Duodenal mucosa (tissue), 2 donors: ENCODE data around the gene NBPF20.
"Not testable (repeated sequence)": the region's sequence is repeated elsewhere in the genome, so short reads cannot be mapped to it uniquely, and the experiment has no call there.

Experiments used
- H3K27ac ChIP-seq: one replicate; pipeline ENCODE4 v1.7.0; 2013; ENCODE audit warnings: low read depth, low read length
- H3K27me3 ChIP-seq, 2 donors: one replicate each; pipeline ENCODE4 v1.7.0; 2013; ENCODE audit warnings: low read length in 2 of 2, control low read depth in 1 of 2; ENCODE audit not compliant: insufficient read depth in 2 of 2, control insufficient read depth in 1 of 2
- H3K36me3 ChIP-seq, 2 donors: one replicate each; pipeline ENCODE4 v1.7.0; 2013; ENCODE audit warnings: low read length in 2 of 2, control low read depth in 1 of 2; ENCODE audit not compliant: insufficient read depth in 2 of 2, control insufficient read depth in 1 of 2
- H3K4me1 ChIP-seq, 2 donors: one replicate each; pipeline ENCODE4 v1.7.0; 2013; ENCODE audit warnings: low read length in 2 of 2, control low read depth in 1 of 2; ENCODE audit not compliant: insufficient read depth in 2 of 2, control insufficient read depth in 1 of 2
- H3K4me3 ChIP-seq, 2 donors: one replicate each; pipeline ENCODE4 v1.7.0; 2013; ENCODE audit warnings: low read length in 2 of 2, low read depth in 1 of 2
- H3K9ac ChIP-seq, 2 donors: one replicate each; pipeline ENCODE4 v1.7.0; 2013; ENCODE audit warnings: low read length in 2 of 2, low read depth in 1 of 2
- H3K9me3 ChIP-seq, 2 donors: one replicate each; pipeline ENCODE4 v1.7.0; 2013; ENCODE audit warnings: low read length in 2 of 2, control low read depth in 1 of 2; ENCODE audit not compliant: control insufficient read depth in 1 of 2

The NBPF20 gene

GRCh38 chr1:145425436-145426029 is at the start of gene NBPF20:
NBPF20 (minus strand) TSS chr1:145425603; CDS start chr1:145405272, 20,331 bp downstream.
- H3K9ac ChIP-seq, result peak within 1 kb of the TSS; percentile 47 to 54
- no peaks in the 10 kb centered on the region for H3K36me3 ChIP-seq
- H3K9me3 ChIP-seq, result peaks cover 0 to 5% of the 10 kb centered on the region in 2 donors
- peaks cover 4 to 5% of the 10 kb centered on the region in 2 donors for H3K4me1 ChIP-seq
- no peak within 1 kb of the TSS for H3K27ac ChIP-seq
- H3K27me3 ChIP-seq, result peaks cover 0 to 6% of the 10 kb centered on the region in 2 donors
- H3K4me3 ChIP-seq, result peak within 1 kb of the TSS; percentile 69 to 77

- H3K27ac ChIP-seq, H3K36me3 ChIP-seq, H3K9ac ChIP-seq, H3K9me3 ChIP-seq, H3K4me3 ChIP-seq, H3K4me1 ChIP-seq, H3K27me3 ChIP-seq: not testable (repeated sequence)
Measured at GRCh38 chr1:145474837-145475368, 49.5 kb upstream of the NBPF20 start.

- H3K36me3 ChIP-seq, result not testable (repeated sequence)
Measured at GRCh38 chr1:145472731-145473130, 47.3 kb upstream of the NBPF20 start.

GRCh38 chr1:145471365-145471764 is 46.0 kb upstream of the NBPF20 start:
- H3K36me3 ChIP-seq, H3K9ac ChIP-seq, H3K4me1 ChIP-seq, H3K4me3 ChIP-seq, H3K27ac ChIP-seq, H3K9me3 ChIP-seq, H3K27me3 ChIP-seq: not testable (repeated sequence)

More at GRCh38 chr1:145472731-145473130, 47.3 kb upstream of the NBPF20 start:
- not testable (repeated sequence) for H3K27me3 ChIP-seq, H3K27ac ChIP-seq, H3K4me3 ChIP-seq, H3K4me1 ChIP-seq, H3K9me3 ChIP-seq, H3K9ac ChIP-seq

GRCh38 chr1:145465405-145466144 is 40.2 kb upstream of the NBPF20 start:
- H3K4me1 ChIP-seq, H3K27ac ChIP-seq, H3K9me3 ChIP-seq, H3K27me3 ChIP-seq, H3K36me3 ChIP-seq: not testable (repeated sequence)
- Histone ChIP-seq H3K4me3 (peak overlapping the region; percentile 60 to 61), H3K9ac (peak overlapping the region in 1 of 2 donors; percentile 44)

- H3K4me1 ChIP-seq, H3K27ac ChIP-seq, H3K27me3 ChIP-seq, H3K36me3 ChIP-seq, H3K9me3 ChIP-seq, H3K9ac ChIP-seq: not testable (repeated sequence)
- peak overlapping the region; percentile 60 to 61 for H3K4me3 ChIP-seq
Measured at GRCh38 chr1:145464708-145465336, 39.4 kb upstream of the NBPF20 start.

GRCh38 chr1:145464017-145464416 is 38.6 kb upstream of the NBPF20 start:
- H3K27ac ChIP-seq, H3K4me3 ChIP-seq, H3K4me1 ChIP-seq, H3K27me3 ChIP-seq, H3K9me3 ChIP-seq, H3K9ac ChIP-seq, H3K36me3 ChIP-seq: not testable (repeated sequence)

- not testable (repeated sequence) for H3K9ac ChIP-seq, H3K27ac ChIP-seq, H3K36me3 ChIP-seq, H3K9me3 ChIP-seq, H3K4me3 ChIP-seq, H3K27me3 ChIP-seq, H3K4me1 ChIP-seq
Measured at GRCh38 chr1:145460684-145461083, 35.3 kb upstream of the NBPF20 start.

- H3K9ac ChIP-seq, H3K9me3 ChIP-seq, H3K27me3 ChIP-seq, H3K27ac ChIP-seq, H3K36me3 ChIP-seq, H3K4me1 ChIP-seq, H3K4me3 ChIP-seq: not testable (repeated sequence)
Measured at GRCh38 chr1:145460048-145460447, 34.6 kb upstream of the NBPF20 start.

- not testable (repeated sequence) for H3K27ac ChIP-seq, H3K9ac ChIP-seq, H3K36me3 ChIP-seq, H3K27me3 ChIP-seq, H3K4me1 ChIP-seq, H3K9me3 ChIP-seq, H3K4me3 ChIP-seq
Measured at GRCh38 chr1:145459591-145459990, 34.2 kb upstream of the NBPF20 start.
